PC-9 (cell line): ENCODE measurements around the gene TRAPPC5.

Source experiments
- CTCF ChIP-seq: fragments of 200-600 bp; sonication (generic); conservative IDR thresholded peaks from 2 replicates; pipeline ENCODE4 v1.6.1; 2017; ENCODE audit warnings: mixed run types, antibody characterized with exemption, mild to moderate bottlenecking, moderate library complexity
- EZH2 ChIP-seq: fragments of 200-600 bp; sonication (generic); IDR thresholded peaks from 2 replicates; pipeline ENCODE4 v1.8.0; 2017; ENCODE audit warnings: antibody characterized with exemption, low read depth

- no peak for TF ChIP-seq CTCF
- TF ChIP-seq EZH2: no peak
Measured at GRCh38 chr19:7682175-7682855, 1.7 kb downstream of the TRAPPC5 start.
